GM23338 (cell line): Measurements from ENCODE around the gene NRROS. TPM values are rescaled to one million over a fixed set of nuclear protein-coding genes. Genes with fewer than 3 reads are reported as not detected.

Experiments used
- ATAC-seq: fragments of 200-7000 bp; cut with Tn5 transposase; 3 replicates; pipeline ENCODE4 v1.9.1; 2020
- DNase-seq: peaks from one replicate; pipeline ENCODE4 v3.0.0-alpha.2; 2015; ENCODE audit warnings: low spot score
- H2AFZ ChIP-seq: fragments of 200-600 bp; sonication (generic); 2 replicates; pipeline ENCODE4 v1.8.0; 2016; ENCODE audit warnings: antibody characterized with exemption, mild to moderate bottlenecking, moderate library complexity
- H3F3A ChIP-seq: fragments of 200-600 bp; sonication (generic); replicated peaks from 2 replicates; pipeline ENCODE4 v1.8.0; 2017; ENCODE audit warnings: antibody characterized with exemption, mixed run types, low read depth
- H3K27ac ChIP-seq: fragments of 200-600 bp; sonication (generic); 2 replicates; pipeline ENCODE4 v1.6.1; 2016; ENCODE audit warnings: low read depth
- H3K27me3 ChIP-seq: fragments of 200-600 bp; sonication (generic); 2 replicates; pipeline ENCODE4 v1.8.0; 2016; ENCODE audit warnings: mild to moderate bottlenecking, mixed run types, moderate library complexity; ENCODE audit not compliant: insufficient read depth
- H3K36me3 ChIP-seq: fragments of 200-600 bp; sonication (generic); 2 replicates; pipeline ENCODE4 v1.8.0; 2016; ENCODE audit warnings: mild to moderate bottlenecking; ENCODE audit not compliant: insufficient read depth
- H3K4me1 ChIP-seq: fragments of 200-600 bp; sonication (generic); 2 replicates; pipeline ENCODE4 v1.8.0; 2016; ENCODE audit warnings: mild to moderate bottlenecking, moderate library complexity; ENCODE audit not compliant: insufficient read depth
- H3K4me2 ChIP-seq: fragments of 200-600 bp; sonication (generic); 2 replicates; pipeline ENCODE4 v1.7.1; 2017; ENCODE audit warnings: mixed run types
- H3K4me3 ChIP-seq: fragments of 200-600 bp; sonication (generic); 2 replicates; pipeline ENCODE4 v1.6.1; 2016; ENCODE audit warnings: mixed run types
- H3K79me2 ChIP-seq: fragments of 200-600 bp; sonication (generic); replicated peaks from 2 replicates; pipeline ENCODE4 v1.8.0; 2017; ENCODE audit warnings: mild to moderate bottlenecking; ENCODE audit not compliant: insufficient read depth
- H3K9me2 ChIP-seq: fragments of 200-600 bp; sonication (generic); 2 replicates; pipeline ENCODE4 v1.8.0; 2017; ENCODE audit not compliant: insufficient read depth
- H4K20me1 ChIP-seq: fragments of 200-600 bp; sonication (generic); replicated peaks from 2 replicates; pipeline ENCODE4 v1.8.0; 2017; ENCODE audit warnings: mild to moderate bottlenecking; ENCODE audit not compliant: insufficient read depth
- H3K27ac Mint-ChIP-seq: 2 replicates; pipeline ENCODE4 v1.8.0; 2020; ENCODE audit warnings: inconsistent platforms, mild to moderate bottlenecking, moderate library complexity, mixed read lengths
- H3K27me3 Mint-ChIP-seq: 3 replicates; pipeline ENCODE4 v1.8.0; 2022; ENCODE audit warnings: low read depth, mild to moderate bottlenecking, moderate library complexity, mixed read lengths, inconsistent platforms; ENCODE audit not compliant: insufficient read depth, poor library complexity
- H3K36me3 Mint-ChIP-seq: 3 replicates; pipeline ENCODE4 v1.8.0; 2021; ENCODE audit warnings: low read depth, mild to moderate bottlenecking, inconsistent platforms, moderate library complexity, mixed read lengths
- H3K4me1 Mint-ChIP-seq: 3 replicates; pipeline ENCODE4 v1.8.0; 2020; ENCODE audit warnings: mild to moderate bottlenecking, inconsistent platforms, mixed read lengths
- H3K4me3 Mint-ChIP-seq: 3 replicates; pipeline ENCODE4 v1.8.0; 2021; ENCODE audit warnings: moderate library complexity, mild to moderate bottlenecking, inconsistent platforms, mixed read lengths
- H3K9me3 Mint-ChIP-seq: 3 replicates; pipeline ENCODE4 v1.8.0; 2020; ENCODE audit warnings: moderate library complexity, mild to moderate bottlenecking, inconsistent platforms, mixed read lengths
- CREB1 ChIP-seq: fragments of 250-450 bp; sonication (Bioruptor Pico); IDR thresholded peaks from 2 replicates; pipeline ENCODE4 v1.5.0; 2020; ENCODE audit warnings: low read depth, mild to moderate bottlenecking, moderate library complexity
- EZH2 ChIP-seq: fragments of 200-600 bp; sonication (generic); IDR thresholded peaks from one replicate; pipeline ENCODE4 v1.8.0; 2017; ENCODE audit warnings: antibody characterized with exemption, mild to moderate bottlenecking, low read depth; ENCODE audit not compliant: unreplicated experiment
- EZH2phosphoT487 ChIP-seq: fragments of 200-600 bp; sonication (generic); IDR thresholded peaks from one replicate; pipeline ENCODE4 v1.8.1; 2018; ENCODE audit warnings: antibody characterized with exemption; ENCODE audit not compliant: unreplicated experiment
- JUNB ChIP-seq: IDR thresholded peaks from one replicate; pipeline ENCODE4 v1.6.1; 2016; ENCODE audit warnings: antibody characterized with exemption; ENCODE audit not compliant: unreplicated experiment
- NANOG ChIP-seq: IDR thresholded peaks from 2 replicates; pipeline ENCODE4 v1.6.1; 2016; ENCODE audit warnings: antibody characterized with exemption, borderline replicate concordance
- POLR2AphosphoS5 ChIP-seq: IDR thresholded peaks from 2 replicates; pipeline ENCODE4 v1.6.1; 2016; ENCODE audit warnings: antibody characterized with exemption, low read depth
- STAT1 ChIP-seq: IDR thresholded peaks from one replicate; pipeline ENCODE4 v1.6.1; 2016; ENCODE audit warnings: antibody characterized with exemption; ENCODE audit not compliant: unreplicated experiment
- ZNF114 ChIP-seq: fragments of 250-450 bp; sonication (Bioruptor Pico); IDR thresholded peaks from 2 replicates; pipeline ENCODE4 v1.5.0; 2020; ENCODE audit warnings: mild to moderate bottlenecking, moderate library complexity
- ZNF331 ChIP-seq: fragments of 250-450 bp; sonication (Bioruptor Pico); IDR thresholded peaks from 2 replicates; pipeline ENCODE4 v1.5.0; 2020; ENCODE audit warnings: low read depth, mild to moderate bottlenecking, moderate library complexity
- polyA plus RNA-seq: library from polyadenylated mRNA; unstranded; fragments of >200 nt; fragmentation: Nextera tagmentation; extraction: Ambion mirVana; gene quantifications from 2 replicates; pipeline ENCODE4 v1.2.1, GENCODE V29; 2016
- total RNA-seq: library from RNA; depleted of rRNA; stranded (reverse); fragments of >200 nt; shearing (Covaris generic); gene quantifications from 2 replicates; pipeline ENCODE4 v1.2.3, GENCODE V29; 2014
- TF ChIP-seq, protein P1 (sequence below), 2 experiments: fragments of 200-600 bp in 1 of 2; sonication (generic) in 1 of 2; conservative IDR thresholded peaks; 2 replicates each; pipeline versions ENCODE4 v1.5.1 to v1.6.1; 2016 to 2017; ENCODE audit warnings: antibody characterized with exemption in 2 of 2, low read depth in 2 of 2, mild to moderate bottlenecking in 2 of 2, moderate library complexity in 1 of 2
- TF ChIP-seq, protein P2 (sequence below): IDR thresholded peaks from one replicate; pipeline ENCODE4 v1.6.1; 2018; ENCODE audit warnings: antibody characterized with exemption; ENCODE audit not compliant: unreplicated experiment
- TF ChIP-seq, protein P3 (sequence below): fragments of 250-450 bp; sonication (Bioruptor Pico); IDR thresholded peaks from 2 replicates; pipeline ENCODE4 v1.5.0; 2020; ENCODE audit warnings: mild to moderate bottlenecking, moderate library complexity
- TF ChIP-seq, protein P4 (sequence below): IDR thresholded peaks from 2 replicates; pipeline ENCODE4 v1.6.1; 2016; ENCODE audit warnings: antibody characterized with exemption

Gene NRROS
- total and polyA plus RNA-seq, 2 experiments from 2014 or later: 2.3 to 8.5 TPM

DNA sequence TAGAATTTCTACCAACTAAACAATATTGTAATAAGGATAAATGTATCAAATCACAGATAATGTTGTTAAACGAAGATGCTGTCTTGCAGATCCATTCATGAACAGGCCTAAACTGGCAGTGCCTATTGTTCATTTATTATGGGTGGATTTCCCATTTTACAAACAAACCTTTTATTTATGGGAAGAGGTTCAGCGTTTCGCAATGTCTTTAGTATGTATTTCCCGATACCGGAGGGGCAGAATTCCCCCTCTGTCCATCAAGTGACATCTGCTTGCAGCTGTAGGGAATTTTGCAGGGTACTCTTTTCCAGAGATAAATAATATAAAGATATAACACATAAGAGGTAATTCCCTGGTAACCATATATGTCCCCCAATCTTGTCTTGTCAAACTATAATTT lies 66.8 kb downstream of the NRROS start:
- H3K9me3 Mint-ChIP-seq: no peaks in the 10 kb centered on the region
- Histone ChIP-seq H2AFZ (no peak overlapping the region), H3K36me3 (no peaks in the 10 kb centered on the region), H3K4me2 (no peak overlapping the region), H3K9me2 (no peaks in the 10 kb centered on the region), H3K4me3 (no peak overlapping the region), H3K4me1 (no peaks in the 10 kb centered on the region), H3F3A (no peaks in the 10 kb centered on the region), H4K20me1 (no peaks in the 10 kb centered on the region), H3K79me2 (no peaks in the 10 kb centered on the region), H3K27me3 (peaks cover 9% of the 10 kb centered on the region; the same call in 1 of the 2 replicates), H3K27ac (no peak overlapping the region)
- H3K4me3 Mint-ChIP-seq: no peak overlapping the region
- TF ChIP-seq, protein P1, sequence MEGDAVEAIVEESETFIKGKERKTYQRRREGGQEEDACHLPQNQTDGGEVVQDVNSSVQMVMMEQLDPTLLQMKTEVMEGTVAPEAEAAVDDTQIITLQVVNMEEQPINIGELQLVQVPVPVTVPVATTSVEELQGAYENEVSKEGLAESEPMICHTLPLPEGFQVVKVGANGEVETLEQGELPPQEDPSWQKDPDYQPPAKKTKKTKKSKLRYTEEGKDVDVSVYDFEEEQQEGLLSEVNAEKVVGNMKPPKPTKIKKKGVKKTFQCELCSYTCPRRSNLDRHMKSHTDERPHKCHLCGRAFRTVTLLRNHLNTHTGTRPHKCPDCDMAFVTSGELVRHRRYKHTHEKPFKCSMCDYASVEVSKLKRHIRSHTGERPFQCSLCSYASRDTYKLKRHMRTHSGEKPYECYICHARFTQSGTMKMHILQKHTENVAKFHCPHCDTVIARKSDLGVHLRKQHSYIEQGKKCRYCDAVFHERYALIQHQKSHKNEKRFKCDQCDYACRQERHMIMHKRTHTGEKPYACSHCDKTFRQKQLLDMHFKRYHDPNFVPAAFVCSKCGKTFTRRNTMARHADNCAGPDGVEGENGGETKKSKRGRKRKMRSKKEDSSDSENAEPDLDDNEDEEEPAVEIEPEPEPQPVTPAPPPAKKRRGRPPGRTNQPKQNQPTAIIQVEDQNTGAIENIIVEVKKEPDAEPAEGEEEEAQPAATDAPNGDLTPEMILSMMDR (conservative IDR thresholded peaks at IDR 0.05; ENCODE audit: low read depth in 2 of 2): no peak
- TF ChIP-seq, protein P2, sequence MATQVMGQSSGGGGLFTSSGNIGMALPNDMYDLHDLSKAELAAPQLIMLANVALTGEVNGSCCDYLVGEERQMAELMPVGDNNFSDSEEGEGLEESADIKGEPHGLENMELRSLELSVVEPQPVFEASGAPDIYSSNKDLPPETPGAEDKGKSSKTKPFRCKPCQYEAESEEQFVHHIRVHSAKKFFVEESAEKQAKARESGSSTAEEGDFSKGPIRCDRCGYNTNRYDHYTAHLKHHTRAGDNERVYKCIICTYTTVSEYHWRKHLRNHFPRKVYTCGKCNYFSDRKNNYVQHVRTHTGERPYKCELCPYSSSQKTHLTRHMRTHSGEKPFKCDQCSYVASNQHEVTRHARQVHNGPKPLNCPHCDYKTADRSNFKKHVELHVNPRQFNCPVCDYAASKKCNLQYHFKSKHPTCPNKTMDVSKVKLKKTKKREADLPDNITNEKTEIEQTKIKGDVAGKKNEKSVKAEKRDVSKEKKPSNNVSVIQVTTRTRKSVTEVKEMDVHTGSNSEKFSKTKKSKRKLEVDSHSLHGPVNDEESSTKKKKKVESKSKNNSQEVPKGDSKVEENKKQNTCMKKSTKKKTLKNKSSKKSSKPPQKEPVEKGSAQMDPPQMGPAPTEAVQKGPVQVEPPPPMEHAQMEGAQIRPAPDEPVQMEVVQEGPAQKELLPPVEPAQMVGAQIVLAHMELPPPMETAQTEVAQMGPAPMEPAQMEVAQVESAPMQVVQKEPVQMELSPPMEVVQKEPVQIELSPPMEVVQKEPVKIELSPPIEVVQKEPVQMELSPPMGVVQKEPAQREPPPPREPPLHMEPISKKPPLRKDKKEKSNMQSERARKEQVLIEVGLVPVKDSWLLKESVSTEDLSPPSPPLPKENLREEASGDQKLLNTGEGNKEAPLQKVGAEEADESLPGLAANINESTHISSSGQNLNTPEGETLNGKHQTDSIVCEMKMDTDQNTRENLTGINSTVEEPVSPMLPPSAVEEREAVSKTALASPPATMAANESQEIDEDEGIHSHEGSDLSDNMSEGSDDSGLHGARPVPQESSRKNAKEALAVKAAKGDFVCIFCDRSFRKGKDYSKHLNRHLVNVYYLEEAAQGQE: no peak
- no peak for TF ChIP-seq EZH2phosphoT487
- TF ChIP-seq STAT1: no peak
- TF ChIP-seq JUNB: no peak
- TF ChIP-seq, protein P3, sequence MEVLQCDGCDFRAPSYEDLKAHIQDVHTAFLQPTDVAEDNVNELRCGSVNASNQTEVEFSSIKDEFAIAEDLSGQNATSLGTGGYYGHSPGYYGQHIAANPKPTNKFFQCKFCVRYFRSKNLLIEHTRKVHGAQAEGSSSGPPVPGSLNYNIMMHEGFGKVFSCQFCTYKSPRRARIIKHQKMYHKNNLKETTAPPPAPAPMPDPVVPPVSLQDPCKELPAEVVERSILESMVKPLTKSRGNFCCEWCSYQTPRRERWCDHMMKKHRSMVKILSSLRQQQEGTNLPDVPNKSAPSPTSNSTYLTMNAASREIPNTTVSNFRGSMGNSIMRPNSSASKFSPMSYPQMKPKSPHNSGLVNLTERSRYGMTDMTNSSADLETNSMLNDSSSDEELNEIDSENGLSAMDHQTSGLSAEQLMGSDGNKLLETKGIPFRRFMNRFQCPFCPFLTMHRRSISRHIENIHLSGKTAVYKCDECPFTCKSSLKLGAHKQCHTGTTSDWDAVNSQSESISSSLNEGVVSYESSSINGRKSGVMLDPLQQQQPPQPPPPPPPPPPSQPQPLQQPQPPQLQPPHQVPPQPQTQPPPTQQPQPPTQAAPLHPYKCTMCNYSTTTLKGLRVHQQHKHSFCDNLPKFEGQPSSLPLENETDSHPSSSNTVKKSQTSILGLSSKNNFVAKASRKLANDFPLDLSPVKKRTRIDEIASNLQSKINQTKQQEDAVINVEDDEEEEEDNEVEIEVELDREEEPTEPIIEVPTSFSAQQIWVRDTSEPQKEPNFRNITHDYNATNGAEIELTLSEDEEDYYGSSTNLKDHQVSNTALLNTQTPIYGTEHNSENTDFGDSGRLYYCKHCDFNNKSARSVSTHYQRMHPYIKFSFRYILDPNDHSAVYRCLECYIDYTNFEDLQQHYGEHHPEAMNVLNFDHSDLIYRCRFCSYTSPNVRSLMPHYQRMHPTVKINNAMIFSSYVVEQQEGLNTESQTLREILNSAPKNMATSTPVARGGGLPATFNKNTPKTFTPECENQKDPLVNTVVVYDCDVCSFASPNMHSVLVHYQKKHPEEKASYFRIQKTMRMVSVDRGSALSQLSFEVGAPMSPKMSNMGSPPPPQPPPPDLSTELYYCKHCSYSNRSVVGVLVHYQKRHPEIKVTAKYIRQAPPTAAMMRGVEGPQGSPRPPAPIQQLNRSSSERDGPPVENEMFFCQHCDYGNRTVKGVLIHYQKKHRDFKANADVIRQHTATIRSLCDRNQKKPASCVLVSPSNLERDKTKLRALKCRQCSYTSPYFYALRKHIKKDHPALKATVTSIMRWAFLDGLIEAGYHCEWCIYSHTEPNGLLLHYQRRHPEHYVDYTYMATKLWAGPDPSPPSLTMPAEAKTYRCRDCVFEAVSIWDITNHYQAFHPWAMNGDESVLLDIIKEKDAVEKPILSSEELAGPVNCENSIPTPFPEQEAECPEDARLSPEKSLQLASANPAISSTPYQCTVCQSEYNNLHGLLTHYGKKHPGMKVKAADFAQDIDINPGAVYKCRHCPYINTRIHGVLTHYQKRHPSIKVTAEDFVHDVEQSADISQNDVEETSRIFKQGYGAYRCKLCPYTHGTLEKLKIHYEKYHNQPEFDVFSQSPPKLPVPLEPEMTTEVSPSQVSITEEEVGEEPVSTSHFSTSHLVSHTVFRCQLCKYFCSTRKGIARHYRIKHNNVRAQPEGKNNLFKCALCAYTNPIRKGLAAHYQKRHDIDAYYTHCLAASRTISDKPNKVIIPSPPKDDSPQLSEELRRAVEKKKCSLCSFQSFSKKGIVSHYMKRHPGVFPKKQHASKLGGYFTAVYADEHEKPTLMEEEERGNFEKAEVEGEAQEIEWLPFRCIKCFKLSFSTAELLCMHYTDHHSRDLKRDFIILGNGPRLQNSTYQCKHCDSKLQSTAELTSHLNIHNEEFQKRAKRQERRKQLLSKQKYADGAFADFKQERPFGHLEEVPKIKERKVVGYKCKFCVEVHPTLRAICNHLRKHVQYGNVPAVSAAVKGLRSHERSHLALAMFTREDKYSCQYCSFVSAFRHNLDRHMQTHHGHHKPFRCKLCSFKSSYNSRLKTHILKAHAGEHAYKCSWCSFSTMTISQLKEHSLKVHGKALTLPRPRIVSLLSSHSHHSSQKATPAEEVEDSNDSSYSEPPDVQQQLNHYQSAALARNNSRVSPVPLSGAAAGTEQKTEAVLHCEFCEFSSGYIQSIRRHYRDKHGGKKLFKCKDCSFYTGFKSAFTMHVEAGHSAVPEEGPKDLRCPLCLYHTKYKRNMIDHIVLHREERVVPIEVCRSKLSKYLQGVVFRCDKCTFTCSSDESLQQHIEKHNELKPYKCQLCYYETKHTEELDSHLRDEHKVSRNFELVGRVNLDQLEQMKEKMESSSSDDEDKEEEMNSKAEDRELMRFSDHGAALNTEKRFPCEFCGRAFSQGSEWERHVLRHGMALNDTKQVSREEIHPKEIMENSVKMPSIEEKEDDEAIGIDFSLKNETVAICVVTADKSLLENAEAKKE (CRISPR knock-in tag): no peak
- TF ChIP-seq, protein P4, sequence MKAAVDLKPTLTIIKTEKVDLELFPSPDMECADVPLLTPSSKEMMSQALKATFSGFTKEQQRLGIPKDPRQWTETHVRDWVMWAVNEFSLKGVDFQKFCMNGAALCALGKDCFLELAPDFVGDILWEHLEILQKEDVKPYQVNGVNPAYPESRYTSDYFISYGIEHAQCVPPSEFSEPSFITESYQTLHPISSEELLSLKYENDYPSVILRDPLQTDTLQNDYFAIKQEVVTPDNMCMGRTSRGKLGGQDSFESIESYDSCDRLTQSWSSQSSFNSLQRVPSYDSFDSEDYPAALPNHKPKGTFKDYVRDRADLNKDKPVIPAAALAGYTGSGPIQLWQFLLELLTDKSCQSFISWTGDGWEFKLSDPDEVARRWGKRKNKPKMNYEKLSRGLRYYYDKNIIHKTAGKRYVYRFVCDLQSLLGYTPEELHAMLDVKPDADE: no peak
- TF ChIP-seq ZNF331 (CRISPR knock-in tag): no peak
- TF ChIP-seq NANOG: no peak
- no peak for TF ChIP-seq EZH2
- no peak for TF ChIP-seq POLR2AphosphoS5
- TF ChIP-seq ZNF114 (CRISPR knock-in tag): no peak
- no peak for TF ChIP-seq CREB1 (CRISPR knock-in tag)
- DNase-seq: no peak
- no peaks in the 10 kb centered on the region for H3K36me3 Mint-ChIP-seq
- peaks cover 5% of the 10 kb centered on the region for H3K27me3 Mint-ChIP-seq
- H3K4me1 Mint-ChIP-seq: no peaks in the 10 kb centered on the region; the same call in 2 of the 3 replicates
- H3K27ac Mint-ChIP-seq: no peak overlapping the region
- no peak for ATAC-seq
